ENCODE data around the gene EPHB3. TPM values are rescaled to one million over a fixed set of nuclear protein-coding genes. Genes with fewer than 3 reads are reported as not detected.
A peak's percentile ranks its signal among the peaks of the same experiment; 100 is the strongest.

EPHB3 gene
- total RNA-seq, 2 experiments from 2014 or later = 0.19 to 0.22 TPM

- H3K27ac ChIP-seq (ENCODE audit: low read depth in 1 of 2, low read length in 2 of 2) = no peak overlapping the region
- Mint-ChIP-seq H3K4me3 (no peak overlapping the region), H3K36me3 (ENCODE audit: low read depth) (no peaks in the 10 kb centered on the region), H3K27me3 (peaks cover 22% of the 10 kb centered on the region), H3K4me1 (ENCODE audit: low read depth) (peaks cover 22% of the 10 kb centered on the region), H3K9me3 (no peaks in the 10 kb centered on the region), H3K27ac (peak overlapping the region; percentile 35)
- DNase-seq = peak; percentile 57 to 87 (median 68)
- ChIA-PET POLR2A (no interaction called here), CTCF (interaction anchor here (3.5 kb wide), 1 partner anchor 17 kb away, joined by 16 read pairs; the partner anchor contains the start of gene EPHB3)
- H3K4me1 ChIP-seq (ENCODE audit: insufficient read depth, low read length) = peaks cover 11% of the 10 kb centered on the region
- H3K4me3 ChIP-seq (ENCODE audit: low read length) = no peak overlapping the region
- peak; percentile 85 for TF ChIP-seq CTCF (IDR thresholded peaks at IDR 0.05)
- peaks cover 5 to 7% of the 10 kb centered on the region in 2 experiments for H3K27me3 ChIP-seq (ENCODE audit: control insufficient read depth in 1 of 2, insufficient read depth in 2 of 2, low read length in 2 of 2)
- ATAC-seq (ENCODE audit: poor library complexity) = peak; percentile 88
- intact Hi-C loops (cut with DNase I, micrococcal nuclease) = loop anchor here (1.0 to 10.0 kb wide), 9 partner anchors 31 to 649 kb away; no protein-coding TSS in a partner anchor
- H3K36me3 ChIP-seq (ENCODE audit: insufficient read depth, low read length) = no peaks in the 10 kb centered on the region
- no peaks in the 10 kb centered on the region for H3K9me3 ChIP-seq (ENCODE audit: control insufficient read depth in 1 of 2, insufficient read depth in 1 of 2, low read length in 2 of 2)
These were observed 17.6 kb upstream of the EPHB3 start for GRCh38 chr3:184543843-184544512.

GRCh38 chr3:184544513-184544861 lies 17.1 kb upstream of the EPHB3 start:
- ATAC-seq (ENCODE audit: poor library complexity) (no peak), DNase-seq (no peak)
- Mint-ChIP-seq H3K36me3 (ENCODE audit: low read depth) (no peaks in the 10 kb centered on the region), H3K9me3 (no peaks in the 10 kb centered on the region), H3K4me1 (ENCODE audit: low read depth) (peaks cover 22% of the 10 kb centered on the region), H3K27me3 (peaks cover 22% of the 10 kb centered on the region), H3K4me3 (no peak overlapping the region), H3K27ac (no peak overlapping the region)
- H3K4me1 ChIP-seq (ENCODE audit: insufficient read depth, low read length) = peaks cover 11% of the 10 kb centered on the region
- ChIA-PET CTCF (interaction anchor here (3.5 kb wide), 1 partner anchor 17 kb away, joined by 16 read pairs; the partner anchor contains the start of gene EPHB3), POLR2A (interaction anchor here (0.6 kb wide), 1 partner anchor 11 kb away, joined by 4 read pairs; no protein-coding TSS in a partner anchor)
- H3K27me3 ChIP-seq (ENCODE audit: control insufficient read depth in 1 of 2, insufficient read depth in 2 of 2, low read length in 2 of 2) = peaks cover 5 to 7% of the 10 kb centered on the region in 2 experiments
- no peaks in the 10 kb centered on the region for H3K36me3 ChIP-seq (ENCODE audit: insufficient read depth, low read length)
- no peak overlapping the region for H3K4me3 ChIP-seq (ENCODE audit: low read length)
- TF ChIP-seq CTCF (IDR thresholded peaks at IDR 0.05) = no peak
- H3K9me3 ChIP-seq (ENCODE audit: control insufficient read depth in 1 of 2, insufficient read depth in 1 of 2, low read length in 2 of 2) = no peaks in the 10 kb centered on the region
- intact Hi-C loops (cut with DNase I, micrococcal nuclease) = loop anchor here (1.0 to 10.0 kb wide), 8 partner anchors 127 to 649 kb away; no protein-coding TSS in a partner anchor
- H3K27ac ChIP-seq (ENCODE audit: low read depth in 1 of 2, low read length in 2 of 2) = no peak overlapping the region

GRCh38 chr3:184545769-184546168 lies 15.8 kb upstream of the EPHB3 start:
- Mint-ChIP-seq H3K27me3 (peaks cover 22% of the 10 kb centered on the region), H3K36me3 (ENCODE audit: low read depth) (no peaks in the 10 kb centered on the region), H3K27ac (no peak overlapping the region), H3K9me3 (no peaks in the 10 kb centered on the region), H3K4me3 (no peak overlapping the region), H3K4me1 (ENCODE audit: low read depth) (peaks cover 22% of the 10 kb centered on the region)
- peaks cover 11% of the 10 kb centered on the region for H3K4me1 ChIP-seq (ENCODE audit: insufficient read depth, low read length)
- ATAC-seq (ENCODE audit: poor library complexity) = no peak
- ChIA-PET POLR2A (interaction anchor here (1.2 kb wide), 2 partner anchors 11 to 15 kb away, joined by 3 to 8 read pairs; partner anchors contain the start of gene EPHB3), CTCF (interaction anchor here (1.9 kb wide), 1 partner anchor 32 kb away, joined by 4 read pairs; no protein-coding TSS in a partner anchor)
- intact Hi-C loops (cut with DNase I, micrococcal nuclease) = loop anchor here (2.0 to 10.0 kb wide), 2 partner anchors 319 to 401 kb away; no protein-coding TSS in a partner anchor
- peaks cover 5 to 7% of the 10 kb centered on the region in 2 experiments for H3K27me3 ChIP-seq (ENCODE audit: control insufficient read depth in 1 of 2, insufficient read depth in 2 of 2, low read length in 2 of 2)
- no peak overlapping the region for H3K27ac ChIP-seq (ENCODE audit: low read depth in 1 of 2, low read length in 2 of 2)
- H3K9me3 ChIP-seq (ENCODE audit: control insufficient read depth in 1 of 2, insufficient read depth in 1 of 2, low read length in 2 of 2) = no peaks in the 10 kb centered on the region
- no peak overlapping the region for H3K4me3 ChIP-seq (ENCODE audit: low read length)
- DNase-seq = no peak
- TF ChIP-seq CTCF (IDR thresholded peaks at IDR 0.05) = no peak
- H3K36me3 ChIP-seq (ENCODE audit: insufficient read depth, low read length) = no peaks in the 10 kb centered on the region
